ENCODE results near the gene CDIP1.

GRCh38 chr16:4578961-4579530 is 40.5 kb upstream of the CDIP1 start:
- TF ChIP-seq CTCF (IDR thresholded peaks at IDR 0.05; ENCODE audit: low read depth, low read length, poor library complexity, severe bottlenecking) (no peak), EZH2phosphoT487 (IDR thresholded peaks at IDR 0.05; ENCODE audit: borderline replicate concordance, low read length) (no peak)

Data from DOHH2 (cell line).